ENCODE data around the gene NDFIP2. TPM values are rescaled to one million over a fixed set of nuclear protein-coding genes. Genes with fewer than 3 reads are reported as not detected.

Gene NDFIP2
- total RNA-seq, 1 donor from 2014 or later, result 30.4 TPM

GRCh38 chr13:79452239-79452913 lies 28.6 kb upstream of the NDFIP2 start:
- no peaks in the 10 kb centered on the region for H3K36me3 Mint-ChIP-seq (ENCODE audit: low read depth, unreplicated experiment)
- no peaks in the 10 kb centered on the region for H3K27me3 Mint-ChIP-seq (ENCODE audit: unreplicated experiment)
- no peak for TF ChIP-seq CTCF (IDR thresholded peaks at IDR 0.05; ENCODE audit: unreplicated experiment)
- peaks cover 21% of the 10 kb centered on the region for H3K4me1 Mint-ChIP-seq (ENCODE audit: unreplicated experiment)
- no peak for DNase-seq (ENCODE audit: low spot score)
- no peak overlapping the region for H3K4me3 Mint-ChIP-seq (ENCODE audit: unreplicated experiment)
- no peak overlapping the region for H3K27ac Mint-ChIP-seq (ENCODE audit: unreplicated experiment)
- H3K9me3 Mint-ChIP-seq (ENCODE audit: unreplicated experiment), result no peaks in the 10 kb centered on the region

GRCh38 chr13:79455331-79455730 lies 25.6 kb upstream of the NDFIP2 start:
- Mint-ChIP-seq H3K4me1 (ENCODE audit: unreplicated experiment) (peaks cover 4% of the 10 kb centered on the region), H3K27me3 (ENCODE audit: unreplicated experiment) (peaks cover 1% of the 10 kb centered on the region), H3K4me3 (ENCODE audit: unreplicated experiment) (no peak overlapping the region), H3K36me3 (ENCODE audit: low read depth, unreplicated experiment) (no peaks in the 10 kb centered on the region), H3K27ac (ENCODE audit: unreplicated experiment) (no peak overlapping the region), H3K9me3 (ENCODE audit: unreplicated experiment) (no peaks in the 10 kb centered on the region)
- DNase-seq (ENCODE audit: low spot score), result no peak
- no peak for TF ChIP-seq CTCF (IDR thresholded peaks at IDR 0.05; ENCODE audit: unreplicated experiment)

GRCh38 chr13:79456051-79456450 lies 24.9 kb upstream of the NDFIP2 start:
- Mint-ChIP-seq H3K36me3 (ENCODE audit: low read depth, unreplicated experiment) (no peaks in the 10 kb centered on the region), H3K4me3 (ENCODE audit: unreplicated experiment) (no peak overlapping the region), H3K4me1 (ENCODE audit: unreplicated experiment) (peaks cover 4% of the 10 kb centered on the region), H3K27me3 (ENCODE audit: unreplicated experiment) (peaks cover 1% of the 10 kb centered on the region), H3K27ac (ENCODE audit: unreplicated experiment) (no peak overlapping the region), H3K9me3 (ENCODE audit: unreplicated experiment) (no peaks in the 10 kb centered on the region)
- no peak for TF ChIP-seq CTCF (IDR thresholded peaks at IDR 0.05; ENCODE audit: unreplicated experiment)
- no peak for DNase-seq (ENCODE audit: low spot score)

- Mint-ChIP-seq H3K27ac (ENCODE audit: unreplicated experiment) (no peak overlapping the region), H3K4me3 (ENCODE audit: unreplicated experiment) (no peak overlapping the region)
- no peak for TF ChIP-seq CTCF (IDR thresholded peaks at IDR 0.05; ENCODE audit: unreplicated experiment)
These were observed 24.1 kb upstream of the NDFIP2 start for GRCh38 chr13:79456656-79457365.

GRCh38 chr13:79457390-79457789 lies 23.6 kb upstream of the NDFIP2 start:
- Mint-ChIP-seq H3K27ac (ENCODE audit: unreplicated experiment) (no peak overlapping the region), H3K9me3 (ENCODE audit: unreplicated experiment) (no peaks in the 10 kb centered on the region), H3K27me3 (ENCODE audit: unreplicated experiment) (peaks cover 3% of the 10 kb centered on the region), H3K4me3 (ENCODE audit: unreplicated experiment) (no peak overlapping the region), H3K36me3 (ENCODE audit: low read depth, unreplicated experiment) (no peaks in the 10 kb centered on the region), H3K4me1 (ENCODE audit: unreplicated experiment) (peaks cover 4% of the 10 kb centered on the region)
- no peak for TF ChIP-seq CTCF (IDR thresholded peaks at IDR 0.05; ENCODE audit: unreplicated experiment)
- no peak for DNase-seq (ENCODE audit: low spot score)

More at GRCh38 chr13:79456656-79457365, 24.1 kb upstream of the NDFIP2 start:
- no peaks in the 10 kb centered on the region for H3K36me3 Mint-ChIP-seq (ENCODE audit: low read depth, unreplicated experiment)
- H3K4me1 Mint-ChIP-seq (ENCODE audit: unreplicated experiment), result peaks cover under 1% of the 10 kb centered on the region
- no peak for DNase-seq (ENCODE audit: low spot score)
- no peaks in the 10 kb centered on the region for H3K9me3 Mint-ChIP-seq (ENCODE audit: unreplicated experiment)
- H3K27me3 Mint-ChIP-seq (ENCODE audit: unreplicated experiment), result peaks cover 3% of the 10 kb centered on the region
